Stromal cell of bone marrow (primary cell): ENCODE measurements around the gene MACROH2A1.

Source experiments
- DNase-seq: peaks from one replicate; pipeline ENCODE4 v3.0.0-alpha.2; 2012; ENCODE audit warnings: low read depth

MACROH2A1 gene

DNA sequence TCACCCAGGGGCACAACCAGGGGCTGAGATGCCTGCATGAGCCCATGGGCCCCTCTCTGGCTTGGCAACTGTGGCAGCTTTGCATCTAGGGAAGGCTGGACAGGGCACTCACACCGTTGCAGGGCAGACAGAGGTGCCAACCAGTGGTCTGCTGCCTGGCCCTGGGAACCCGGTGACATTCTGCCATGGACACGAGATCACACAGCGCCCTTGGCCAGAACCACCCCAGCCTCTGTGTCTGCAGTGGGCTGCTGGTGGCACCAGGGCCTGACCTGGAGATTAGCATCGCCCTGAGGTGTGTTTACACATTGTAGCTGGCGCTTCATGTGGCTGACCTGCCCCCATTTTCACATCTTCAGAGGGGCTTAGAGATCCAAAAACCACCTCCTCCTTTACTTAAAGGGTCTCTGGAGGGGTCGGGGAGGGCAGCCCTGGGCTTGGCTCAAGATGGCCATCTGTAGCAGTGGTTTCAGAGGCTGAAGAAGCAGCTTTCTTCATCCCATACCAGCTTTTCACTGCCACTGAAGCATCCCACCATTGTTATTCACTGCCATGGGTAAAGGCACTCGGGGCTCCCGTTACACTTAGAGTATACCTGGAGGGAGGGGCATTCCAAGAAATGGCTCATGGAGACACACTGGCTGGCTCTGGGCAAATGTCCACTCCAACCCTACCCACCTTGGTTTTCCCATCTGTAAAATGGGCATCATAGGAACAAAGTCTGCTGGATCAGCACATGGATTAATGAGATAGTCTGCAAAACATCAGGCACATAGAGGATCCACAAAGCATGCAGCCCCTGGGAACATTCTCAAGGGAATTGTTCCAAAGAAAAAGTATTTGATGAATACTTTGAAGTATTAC lies 36.7 kb upstream of the MACROH2A1 start:
- no peak for DNase-seq

DNA sequence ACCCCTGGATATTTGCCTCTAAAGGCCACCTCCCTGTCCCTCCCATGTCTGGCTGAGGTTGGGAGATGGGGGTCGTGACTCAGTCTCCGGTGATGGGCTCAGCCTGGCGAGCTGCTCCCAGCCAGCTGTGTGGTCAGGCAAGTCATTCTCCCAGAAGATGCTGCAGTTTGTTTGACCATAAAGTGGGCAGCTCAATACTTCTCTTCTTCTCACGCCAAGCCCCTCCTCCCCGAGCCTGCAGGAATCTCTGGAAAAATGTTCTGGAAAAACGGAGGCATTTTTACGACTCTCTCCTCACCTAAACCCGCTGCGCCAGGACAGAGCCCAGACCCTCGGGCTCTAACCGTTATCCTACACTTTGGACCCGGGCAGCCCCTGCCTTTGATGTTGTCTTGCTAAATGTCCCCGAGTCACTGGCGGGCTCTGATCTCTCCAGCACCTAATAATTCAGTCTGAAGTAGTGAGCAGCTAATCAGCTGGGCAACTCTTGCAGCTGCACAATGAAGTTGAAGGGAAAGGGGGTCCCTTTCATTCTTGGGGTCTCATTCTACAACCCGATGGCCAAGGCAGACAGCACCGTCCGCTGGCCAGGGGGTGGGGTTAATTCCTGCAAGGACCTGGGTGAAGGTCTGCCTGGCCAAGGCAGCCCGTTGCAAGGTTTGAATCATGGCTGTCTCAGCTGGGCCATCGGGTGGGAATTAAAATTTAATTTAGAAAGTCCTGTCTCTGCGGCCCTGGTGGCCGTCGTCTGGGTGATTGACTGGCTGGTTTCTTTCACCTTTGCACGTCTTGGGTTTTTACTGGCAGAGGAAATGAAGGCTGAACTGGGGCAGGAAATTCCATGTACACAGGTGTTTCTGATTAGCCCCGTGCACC lies 35.8 kb upstream of the MACROH2A1 start:
- DNase-seq = no peak

DNA sequence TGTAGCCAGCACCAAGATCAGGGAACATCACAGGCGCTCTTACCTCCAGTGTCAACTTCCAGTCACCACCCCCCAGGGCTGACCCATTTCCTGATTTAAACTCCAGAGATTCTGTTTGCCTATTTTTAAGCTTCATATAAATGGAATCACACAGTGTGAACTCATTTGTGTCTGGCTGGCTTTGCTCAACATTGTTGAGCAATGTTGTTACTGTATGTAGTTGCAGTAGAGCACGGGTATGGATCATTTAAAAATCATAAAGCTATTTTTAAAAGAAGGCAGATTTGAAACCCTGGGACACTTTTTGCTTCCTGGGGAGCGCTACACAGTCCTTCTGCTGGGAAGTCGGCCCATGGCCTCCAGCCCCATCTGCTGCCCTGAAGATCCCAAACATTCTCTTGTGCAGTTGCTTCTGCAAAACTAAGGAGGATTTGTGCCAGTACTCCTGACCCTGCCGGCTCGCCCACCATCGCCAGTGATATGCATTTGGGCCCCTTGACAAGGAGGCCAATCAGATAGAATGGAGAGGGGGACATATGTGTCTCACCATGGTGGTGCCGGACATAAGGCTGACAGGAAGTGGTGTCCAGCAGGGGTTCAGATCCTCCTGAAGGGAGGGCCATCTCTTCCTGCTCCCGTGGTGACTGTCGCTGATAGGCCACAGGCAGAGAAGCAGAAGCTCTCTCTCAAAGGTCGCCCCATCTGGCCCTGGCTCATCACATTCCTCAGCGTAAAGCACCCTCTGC lies 34.8 kb upstream of the MACROH2A1 start:
- DNase-seq = peak; percentile 26

DNA sequence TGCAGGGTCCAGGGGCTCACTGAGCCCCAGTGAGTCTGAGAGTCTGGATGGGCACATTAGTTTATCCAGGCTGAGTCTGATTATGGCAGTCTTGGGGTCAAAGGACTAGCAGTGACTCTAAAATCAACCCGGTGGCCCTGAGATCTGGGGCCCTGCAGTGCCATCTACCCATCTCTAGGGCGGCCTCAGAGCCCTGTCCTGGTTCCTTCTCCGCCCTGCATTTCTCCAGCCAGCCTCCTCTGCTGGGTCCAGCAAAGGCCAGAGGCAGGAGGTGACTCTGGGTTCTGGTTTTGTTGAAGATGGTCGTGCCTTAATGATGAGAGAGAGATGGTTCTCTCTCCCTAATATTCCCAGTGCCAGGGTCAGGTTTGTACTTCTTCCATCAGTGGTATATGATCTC lies 33.1 kb upstream of the MACROH2A1 start:
- DNase-seq = no peak

DNA sequence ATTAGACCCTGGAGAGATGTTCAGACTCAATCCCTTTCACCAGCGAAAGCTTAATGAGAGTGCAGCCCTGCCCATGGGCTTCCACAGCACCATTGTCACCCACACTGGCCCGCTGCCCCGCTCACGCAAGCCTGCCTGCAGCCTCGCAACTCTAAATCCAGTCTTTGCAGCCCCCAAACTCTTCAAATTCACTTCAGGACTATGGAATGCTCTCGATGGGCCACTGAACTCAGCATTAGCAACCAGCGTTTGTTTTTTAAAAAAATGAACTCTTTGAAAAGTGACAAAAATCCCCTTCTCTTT lies 31.1 kb upstream of the MACROH2A1 start:
- no peak for DNase-seq

- DNase-seq = peak; percentile 57
Observed at GRCh38 chr5:135429301-135430134, 30.5 kb upstream of the MACROH2A1 start.

DNA sequence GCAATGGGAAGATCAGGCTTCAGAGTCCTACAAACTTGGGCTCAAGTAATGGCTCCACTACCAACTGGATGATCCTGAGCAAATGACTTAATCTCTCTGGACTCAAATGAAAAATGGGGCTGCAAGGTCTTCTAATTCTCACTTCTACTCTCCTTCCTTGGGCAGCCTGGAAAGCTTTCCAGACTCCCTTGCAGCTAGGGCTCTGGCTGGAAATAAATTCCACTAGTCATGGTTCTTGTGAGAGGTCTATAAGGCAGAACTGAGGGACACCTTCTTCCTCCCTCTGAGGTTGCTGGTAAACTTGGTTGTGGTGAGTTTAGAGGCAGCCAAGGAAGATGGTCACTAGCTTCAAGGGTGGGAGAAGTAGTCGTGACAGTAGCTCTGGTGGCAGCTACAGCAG lies 29.6 kb upstream of the MACROH2A1 start:
- no peak for DNase-seq

DNA sequence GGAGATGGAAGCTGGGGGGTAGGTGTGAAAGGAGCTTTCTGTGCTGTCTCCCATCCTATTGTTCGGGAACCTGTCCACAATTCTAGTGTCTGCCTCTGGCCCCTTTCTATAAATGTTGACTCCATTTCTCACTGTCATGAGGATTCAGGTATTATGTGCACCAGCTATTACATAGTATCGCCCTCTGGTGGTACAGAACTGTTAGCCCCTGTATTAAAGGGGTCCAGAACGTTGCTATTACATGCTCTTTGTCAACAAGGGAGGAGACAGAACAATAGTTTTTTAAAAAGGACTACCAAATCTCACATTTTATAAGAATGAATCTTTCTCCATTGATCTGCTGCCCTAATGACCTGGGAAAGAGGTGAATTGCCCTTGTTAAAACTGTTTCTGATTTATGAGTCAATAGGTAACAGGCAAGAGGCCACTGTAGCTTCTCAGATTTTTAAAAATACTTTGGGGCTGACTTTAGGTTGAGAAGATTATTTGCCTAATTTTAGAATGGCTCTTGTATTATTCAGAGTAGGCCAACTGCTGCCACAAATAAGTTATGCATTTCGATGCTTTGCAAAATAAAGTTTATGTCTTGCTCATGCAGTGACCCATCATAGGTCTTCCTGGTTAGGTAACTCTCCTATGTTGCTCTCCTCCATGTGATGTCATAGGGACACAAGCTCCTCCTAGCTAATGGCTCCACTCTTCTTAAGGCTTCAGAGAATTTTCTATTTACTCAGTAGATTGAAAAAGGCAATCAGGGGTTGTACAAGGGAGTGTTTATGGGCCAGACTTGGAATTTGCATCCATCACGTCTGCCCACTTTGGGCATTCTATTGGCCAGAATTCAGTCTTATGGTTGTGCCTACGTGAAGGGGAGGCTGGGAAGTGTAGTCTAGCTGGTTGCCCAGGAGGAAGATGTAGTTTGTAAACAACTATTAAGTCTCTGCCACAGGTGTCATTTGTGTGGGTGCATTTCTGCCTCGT lies 27.4 kb upstream of the MACROH2A1 start:
- DNase-seq = peak; percentile 33

- DNase-seq = no peak
Observed at GRCh38 chr5:135425641-135426040, 26.6 kb upstream of the MACROH2A1 start.

- no peak for DNase-seq
Observed at GRCh38 chr5:135423846-135424168, 24.8 kb upstream of the MACROH2A1 start.

DNA sequence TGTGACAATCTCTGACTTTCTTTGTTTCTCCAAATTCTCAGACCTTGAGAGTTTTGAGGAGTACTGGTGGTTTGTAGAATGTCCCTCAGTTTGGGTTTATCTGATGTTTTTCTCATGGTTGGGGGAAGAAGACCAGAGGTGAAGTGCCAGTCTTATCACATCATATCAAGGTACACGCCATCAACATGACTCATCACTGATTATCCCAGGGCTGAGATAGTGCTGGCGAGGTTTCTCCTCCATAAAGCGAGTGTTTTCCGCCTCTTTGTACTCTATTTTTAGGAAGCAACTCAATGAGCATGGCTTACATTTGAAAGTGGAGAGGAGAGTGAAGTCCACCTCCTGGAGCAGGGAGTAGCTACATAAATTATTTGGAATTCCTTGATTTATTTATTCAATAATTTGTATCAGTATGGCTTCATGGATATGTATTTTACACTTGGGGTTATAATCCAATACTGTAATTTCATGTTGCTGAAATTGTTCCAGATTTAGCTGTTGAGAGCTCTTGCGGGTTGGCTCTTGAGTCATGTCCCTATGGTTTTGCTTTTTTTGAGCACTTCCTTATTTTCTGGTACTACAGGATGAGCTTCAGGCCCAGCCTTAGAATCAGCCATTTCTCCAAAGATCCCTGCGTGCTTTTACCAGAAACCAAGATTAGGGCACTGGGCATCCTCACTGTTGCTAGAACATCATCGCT lies 24.3 kb upstream of the MACROH2A1 start:
- DNase-seq = no peak

GRCh38 chr5:135422419-135422818 lies 23.4 kb upstream of the MACROH2A1 start:
- no peak for DNase-seq

DNA sequence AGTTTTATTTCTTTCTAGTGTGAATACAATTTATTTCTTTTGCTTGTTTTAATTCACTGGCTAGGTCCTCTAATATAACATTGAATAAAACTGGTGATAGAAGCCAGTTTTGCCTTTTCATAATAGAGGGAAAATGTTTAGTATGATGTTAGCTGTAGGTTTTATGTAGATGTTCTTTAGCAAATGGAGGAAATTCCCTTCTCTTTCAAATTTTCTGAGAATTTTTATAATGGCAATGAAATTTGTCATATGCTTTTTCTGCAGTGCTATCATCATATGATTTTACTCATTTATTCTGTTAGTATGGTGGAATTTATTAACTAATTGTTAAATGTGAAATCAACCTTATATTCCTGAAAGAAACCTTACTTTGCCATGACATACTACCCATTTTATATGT lies 18.1 kb upstream of the MACROH2A1 start:
- no peak for DNase-seq

GRCh38 chr5:135405082-135405481 lies 6.1 kb upstream of the MACROH2A1 start:
- DNase-seq = no peak

- no peak for DNase-seq
Observed at GRCh38 chr5:135402031-135402430, 3.0 kb upstream of the MACROH2A1 start.

GRCh38 chr5:135400866-135401265 lies 1.8 kb upstream of the MACROH2A1 start:
- no peak for DNase-seq

DNA sequence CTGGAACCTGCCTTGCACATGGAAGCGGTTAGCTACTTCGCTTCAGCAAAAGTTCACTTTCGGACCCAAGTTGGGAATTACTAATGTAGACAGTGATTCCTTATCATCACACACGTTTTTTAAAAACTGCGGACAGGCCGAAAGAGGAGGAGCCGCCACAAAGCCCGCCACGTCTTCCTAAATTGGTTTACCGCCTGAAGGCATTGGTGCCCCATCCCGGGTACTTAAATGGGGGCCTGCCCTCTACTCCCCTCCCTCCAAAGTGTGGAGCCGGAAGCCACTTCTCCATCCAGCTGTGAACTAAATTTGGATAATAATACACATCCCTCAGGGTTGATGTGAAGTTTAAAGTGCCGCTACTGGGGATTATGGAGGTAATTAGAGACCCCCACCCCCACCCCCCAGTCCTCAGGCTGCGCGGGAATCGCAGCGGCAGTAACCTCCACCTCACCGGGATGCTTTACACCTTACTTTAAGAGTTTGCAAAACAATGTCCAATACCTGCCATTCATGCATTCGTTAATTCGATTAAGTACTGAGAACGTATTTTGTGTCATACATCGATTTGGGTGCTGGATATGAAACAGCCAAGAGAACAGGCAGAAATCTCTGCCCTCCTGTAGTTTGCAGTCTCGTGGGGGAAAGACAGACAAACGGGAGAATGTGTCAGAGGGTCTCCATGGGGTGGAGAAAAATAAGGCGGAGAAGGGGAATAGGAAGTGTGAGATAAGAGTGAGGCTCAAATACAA lies 937 bp upstream of the MACROH2A1 start:
- no peak for DNase-seq

GRCh38 chr5:135398160-135398854 lies 724 bp downstream of the MACROH2A1 start:
- DNase-seq = no peak

DNA sequence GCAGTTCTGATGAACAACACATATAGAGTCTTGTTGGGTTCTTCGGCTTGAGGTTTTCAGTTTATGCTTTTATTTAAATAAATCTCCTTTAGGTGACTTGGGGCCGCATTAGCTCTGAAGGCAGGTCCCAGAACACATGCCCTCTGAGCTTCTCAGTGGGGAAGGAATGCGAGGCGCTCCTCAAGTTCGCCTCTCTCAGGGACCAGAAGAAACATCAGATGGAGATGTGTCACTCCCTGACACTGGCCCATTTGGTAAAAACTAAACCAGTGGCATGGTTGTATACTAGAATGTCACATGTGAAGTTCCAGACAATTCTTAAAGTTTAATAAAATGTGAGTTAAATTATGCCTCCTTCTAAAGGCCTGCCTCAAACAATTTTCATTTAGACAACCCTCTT lies 1.9 kb downstream of the MACROH2A1 start:
- no peak for DNase-seq
